ENCODE results near the gene U2AF1L4. TPM values are rescaled to one million over a fixed set of nuclear protein-coding genes. Genes with fewer than 3 reads are reported as not detected.

Gene U2AF1L4
- total RNA-seq, 3 donors from 2014 or later, result 19.7 to 32.4 (median 32.1) TPM

- DNase-seq (no peak), ATAC-seq (no peak)
- intact Hi-C loops (cut with DNase I, micrococcal nuclease), result no loop called here
- Histone ChIP-seq H3K4me1 (ENCODE audit: low read depth) (no peaks in the 10 kb centered on the region), H3K36me3 (ENCODE audit: low read depth) (no peaks in the 10 kb centered on the region), H3K9me3 (no peaks in the 10 kb centered on the region), H3K4me3 (no peak overlapping the region)
- TF ChIP-seq CTCF (IDR thresholded peaks at IDR 0.05), result no peak
Measured at GRCh38 chr19:35790981-35791813, 46.0 kb upstream of the U2AF1L4 start.

- DNase-seq (no peak), ATAC-seq (no peak)
- no peaks in the 10 kb centered on the region for H3K36me3 ChIP-seq (ENCODE audit: low read depth)
- H3K9me3 ChIP-seq, result no peaks in the 10 kb centered on the region
- H3K4me3 ChIP-seq, result no peak overlapping the region
- no peak for TF ChIP-seq CTCF (IDR thresholded peaks at IDR 0.05)
- no peaks in the 10 kb centered on the region for H3K4me1 ChIP-seq (ENCODE audit: low read depth)
- intact Hi-C loops (cut with DNase I, micrococcal nuclease), result no loop called here
Measured at GRCh38 chr19:35789978-35790944, 45.0 kb upstream of the U2AF1L4 start.

GRCh38 chr19:35789195-35789977 is 44.2 kb upstream of the U2AF1L4 start:
- no peak for TF ChIP-seq CTCF (IDR thresholded peaks at IDR 0.05)
- H3K4me1 ChIP-seq (ENCODE audit: low read depth), result no peaks in the 10 kb centered on the region
- H3K9me3 ChIP-seq, result no peaks in the 10 kb centered on the region
- no peak for ATAC-seq
- no peaks in the 10 kb centered on the region for H3K36me3 ChIP-seq (ENCODE audit: low read depth)
- DNase-seq, result no peak
- H3K4me3 ChIP-seq, result no peak overlapping the region
- intact Hi-C loops (cut with DNase I, micrococcal nuclease), result no loop called here

GRCh38 chr19:35788205-35788960 is 43.2 kb upstream of the U2AF1L4 start:
- TF ChIP-seq CTCF (IDR thresholded peaks at IDR 0.05), result no peak
- no peaks in the 10 kb centered on the region for H3K36me3 ChIP-seq (ENCODE audit: low read depth)
- intact Hi-C loops (cut with DNase I, micrococcal nuclease), result no loop called here
- H3K4me1 ChIP-seq (ENCODE audit: low read depth), result no peaks in the 10 kb centered on the region
- no peak for ATAC-seq
- DNase-seq, result no peak
- H3K4me3 ChIP-seq, result no peak overlapping the region
- H3K9me3 ChIP-seq, result no peaks in the 10 kb centered on the region
